ENCODE measurements around the gene MLPH. TPM values are rescaled to one million over a fixed set of nuclear protein-coding genes. Genes with fewer than 3 reads are reported as not detected.
A peak's percentile ranks its signal among the peaks of the same experiment; 100 is the strongest.
"Not testable (repeated sequence)": the region's sequence is repeated elsewhere in the genome, so short reads cannot be mapped to it uniquely, and the experiment has no call there.

MLPH gene
- total RNA-seq, 1 donor from 2014 or later: 22.5 TPM

GRCh38 chr2:237465515-237466148 is 21.4 kb upstream of the MLPH start:
- Mint-ChIP-seq H3K9me3 (ENCODE audit: unreplicated experiment) (peaks cover 4% of the 10 kb centered on the region), H3K4me3 (ENCODE audit: unreplicated experiment) (no peak overlapping the region), H3K27me3 (ENCODE audit: unreplicated experiment) (no peaks in the 10 kb centered on the region), H3K27ac (ENCODE audit: unreplicated experiment) (peak overlapping the region; percentile 79), H3K4me1 (ENCODE audit: unreplicated experiment) (peaks cover 11% of the 10 kb centered on the region), H3K36me3 (ENCODE audit: unreplicated experiment) (peaks cover 2% of the 10 kb centered on the region)
- no peak for TF ChIP-seq CTCF (IDR thresholded peaks at IDR 0.05)
- no peak for DNase-seq (ENCODE audit: extremely low spot score, unreplicated experiment)

- TF ChIP-seq CTCF (IDR thresholded peaks at IDR 0.05): no peak
- Mint-ChIP-seq H3K36me3 (ENCODE audit: unreplicated experiment) (peaks cover under 1% of the 10 kb centered on the region), H3K27ac (ENCODE audit: unreplicated experiment) (peak overlapping the region; percentile 79), H3K4me3 (ENCODE audit: unreplicated experiment) (no peak overlapping the region), H3K4me1 (ENCODE audit: unreplicated experiment) (peaks cover 11% of the 10 kb centered on the region), H3K9me3 (ENCODE audit: unreplicated experiment) (peaks cover 4% of the 10 kb centered on the region), H3K27me3 (ENCODE audit: unreplicated experiment) (no peaks in the 10 kb centered on the region)
- no peak for DNase-seq (ENCODE audit: extremely low spot score, unreplicated experiment)
Measured at GRCh38 chr2:237466211-237466610, 20.8 kb upstream of the MLPH start.

- peaks cover 4% of the 10 kb centered on the region for H3K9me3 Mint-ChIP-seq (ENCODE audit: unreplicated experiment)
- no peaks in the 10 kb centered on the region for H3K36me3 Mint-ChIP-seq (ENCODE audit: unreplicated experiment)
- peaks cover 12% of the 10 kb centered on the region for H3K4me1 Mint-ChIP-seq (ENCODE audit: unreplicated experiment)
- H3K27ac Mint-ChIP-seq (ENCODE audit: unreplicated experiment): no peak overlapping the region
- H3K27me3 Mint-ChIP-seq (ENCODE audit: unreplicated experiment): no peaks in the 10 kb centered on the region
- no peak for TF ChIP-seq CTCF (IDR thresholded peaks at IDR 0.05)
- no peak overlapping the region for H3K4me3 Mint-ChIP-seq (ENCODE audit: unreplicated experiment)
- no peak for DNase-seq (ENCODE audit: extremely low spot score, unreplicated experiment)
Measured at GRCh38 chr2:237467447-237468179, 19.4 kb upstream of the MLPH start.

- not testable (repeated sequence) for H3K27me3 Mint-ChIP-seq (ENCODE audit: unreplicated experiment); H3K27ac Mint-ChIP-seq (ENCODE audit: unreplicated experiment); H3K9me3 Mint-ChIP-seq (ENCODE audit: unreplicated experiment); H3K4me3 Mint-ChIP-seq (ENCODE audit: unreplicated experiment); DNase-seq (ENCODE audit: extremely low spot score, unreplicated experiment); H3K36me3 Mint-ChIP-seq (ENCODE audit: unreplicated experiment)
- peaks cover 16% of the 10 kb centered on the region for H3K4me1 Mint-ChIP-seq (ENCODE audit: unreplicated experiment)
Measured at GRCh38 chr2:237469410-237469809, 17.6 kb upstream of the MLPH start.

- Mint-ChIP-seq H3K27me3 (ENCODE audit: unreplicated experiment) (no peaks in the 10 kb centered on the region), H3K4me1 (ENCODE audit: unreplicated experiment) (peaks cover 21% of the 10 kb centered on the region), H3K4me3 (ENCODE audit: unreplicated experiment) (no peak overlapping the region)
Measured at GRCh38 chr2:237469849-237470248, 17.2 kb upstream of the MLPH start.

More at GRCh38 chr2:237469849-237470248, 17.2 kb upstream of the MLPH start:
- Mint-ChIP-seq H3K36me3 (ENCODE audit: unreplicated experiment) (no peaks in the 10 kb centered on the region), H3K9me3 (ENCODE audit: unreplicated experiment) (peaks cover 4% of the 10 kb centered on the region), H3K27ac (ENCODE audit: unreplicated experiment) (no peak overlapping the region)
- TF ChIP-seq CTCF (IDR thresholded peaks at IDR 0.05): no peak
- no peak for DNase-seq (ENCODE audit: extremely low spot score, unreplicated experiment)

Measured in osteocyte (in vitro differentiated cells).